DOHH2 (cell line): Measurements from ENCODE around the gene CDC42EP3.

Source experiments
- H3F3A ChIP-seq: fragments of 200-600 bp; sonication (generic), shearing (Covaris generic); 2 replicates; pipeline ENCODE4 v1.6.0; 2016; ENCODE audit warnings: antibody characterized with exemption, mild to moderate bottlenecking; ENCODE audit not compliant: control insufficient read depth, insufficient read depth
- H3K27ac ChIP-seq: fragments of 200-600 bp; sonication (generic); 2 replicates; pipeline ENCODE4 v1.5.1; 2014; ENCODE audit warnings: low read depth, mild to moderate bottlenecking, low read length, moderate library complexity
- H3K27me3 ChIP-seq: fragments of 200-600 bp; sonication (generic); 2 replicates; pipeline ENCODE4 v1.6.1; 2014; ENCODE audit warnings: mild to moderate bottlenecking, low read length, mixed read lengths; ENCODE audit not compliant: control insufficient read depth
- H3K36me3 ChIP-seq: fragments of 200-600 bp; sonication (generic); 2 replicates; pipeline ENCODE4 v1.6.1; 2014; ENCODE audit warnings: mild to moderate bottlenecking, low read length, moderate library complexity, mixed read lengths; ENCODE audit not compliant: control insufficient read depth
- H3K4me1 ChIP-seq: fragments of 200-600 bp; sonication (generic); 2 replicates; pipeline ENCODE4 v1.6.1; 2014; ENCODE audit warnings: mild to moderate bottlenecking, low read length, mixed read lengths; ENCODE audit not compliant: control insufficient read depth
- H3K4me2 ChIP-seq: fragments of 200-600 bp; sonication (generic); 2 replicates; pipeline ENCODE4 v1.6.0; 2014; ENCODE audit warnings: mild to moderate bottlenecking, low read length, moderate library complexity
- H3K4me3 ChIP-seq: fragments of 200-600 bp; sonication (generic); 2 replicates; pipeline ENCODE4 v1.5.1; 2014; ENCODE audit warnings: mild to moderate bottlenecking, low read length, mixed read lengths
- H3K79me2 ChIP-seq: fragments of 200-600 bp; sonication (generic); 2 replicates; pipeline ENCODE4 v1.6.1; 2014; ENCODE audit warnings: mild to moderate bottlenecking, low read length, mixed read lengths; ENCODE audit not compliant: control insufficient read depth
- H3K9me2 ChIP-seq: fragments of 200-600 bp; sonication (generic); replicated peaks from 2 replicates; pipeline ENCODE4 v1.6.1; 2014; ENCODE audit warnings: mild to moderate bottlenecking, low read length, mixed read lengths; ENCODE audit not compliant: control insufficient read depth
- H3K9me3 ChIP-seq: fragments of 200-600 bp; sonication (generic); 2 replicates; pipeline ENCODE4 v1.6.1; 2014; ENCODE audit warnings: antibody characterized with exemption, low read length, mixed read lengths; ENCODE audit not compliant: control insufficient read depth, insufficient read depth
- H4K20me1 ChIP-seq: fragments of 200-600 bp; sonication (generic); 2 replicates; pipeline ENCODE4 v1.6.0; 2014; ENCODE audit warnings: low read depth, mild to moderate bottlenecking, antibody characterized with exemption, low read length, moderate library complexity; ENCODE audit not compliant: control insufficient read depth, insufficient read depth
- EZH2phosphoT487 ChIP-seq: fragments of 200-600 bp; sonication (generic); IDR thresholded peaks from 2 replicates; pipeline ENCODE4 v1.6.1; 2017; ENCODE audit warnings: borderline replicate concordance, mild to moderate bottlenecking, antibody characterized with exemption, low read length, moderate library complexity, mixed read lengths
- TF ChIP-seq, protein P1 (sequence below): fragments of 200-600 bp; sonication (generic); IDR thresholded peaks from one replicate; pipeline ENCODE4 v1.5.1; 2014; ENCODE audit warnings: antibody characterized with exemption, mild to moderate bottlenecking, low read depth, low read length; ENCODE audit not compliant: poor library complexity, severe bottlenecking

The CDC42EP3 gene

GRCh38 chr2:37665604-37666362 is 5.7 kb downstream of the CDC42EP3 start:
- Histone ChIP-seq H3K9me3 (no peaks in the 10 kb centered on the region), H3K4me3 (no peak overlapping the region), H4K20me1 (no peaks in the 10 kb centered on the region), H3K4me1 (peaks cover 7% of the 10 kb centered on the region), H3K9me2 (no peaks in the 10 kb centered on the region), H3F3A (peaks cover 8% of the 10 kb centered on the region; the same call in 1 of the 2 replicates), H3K79me2 (no peaks in the 10 kb centered on the region), H3K27me3 (peaks cover 65% of the 10 kb centered on the region), H3K4me2 (no peak overlapping the region), H3K27ac (no peak overlapping the region), H3K36me3 (no peaks in the 10 kb centered on the region)
- no peak for TF ChIP-seq EZH2phosphoT487
- TF ChIP-seq, protein P1, sequence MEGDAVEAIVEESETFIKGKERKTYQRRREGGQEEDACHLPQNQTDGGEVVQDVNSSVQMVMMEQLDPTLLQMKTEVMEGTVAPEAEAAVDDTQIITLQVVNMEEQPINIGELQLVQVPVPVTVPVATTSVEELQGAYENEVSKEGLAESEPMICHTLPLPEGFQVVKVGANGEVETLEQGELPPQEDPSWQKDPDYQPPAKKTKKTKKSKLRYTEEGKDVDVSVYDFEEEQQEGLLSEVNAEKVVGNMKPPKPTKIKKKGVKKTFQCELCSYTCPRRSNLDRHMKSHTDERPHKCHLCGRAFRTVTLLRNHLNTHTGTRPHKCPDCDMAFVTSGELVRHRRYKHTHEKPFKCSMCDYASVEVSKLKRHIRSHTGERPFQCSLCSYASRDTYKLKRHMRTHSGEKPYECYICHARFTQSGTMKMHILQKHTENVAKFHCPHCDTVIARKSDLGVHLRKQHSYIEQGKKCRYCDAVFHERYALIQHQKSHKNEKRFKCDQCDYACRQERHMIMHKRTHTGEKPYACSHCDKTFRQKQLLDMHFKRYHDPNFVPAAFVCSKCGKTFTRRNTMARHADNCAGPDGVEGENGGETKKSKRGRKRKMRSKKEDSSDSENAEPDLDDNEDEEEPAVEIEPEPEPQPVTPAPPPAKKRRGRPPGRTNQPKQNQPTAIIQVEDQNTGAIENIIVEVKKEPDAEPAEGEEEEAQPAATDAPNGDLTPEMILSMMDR = no peak

DNA sequence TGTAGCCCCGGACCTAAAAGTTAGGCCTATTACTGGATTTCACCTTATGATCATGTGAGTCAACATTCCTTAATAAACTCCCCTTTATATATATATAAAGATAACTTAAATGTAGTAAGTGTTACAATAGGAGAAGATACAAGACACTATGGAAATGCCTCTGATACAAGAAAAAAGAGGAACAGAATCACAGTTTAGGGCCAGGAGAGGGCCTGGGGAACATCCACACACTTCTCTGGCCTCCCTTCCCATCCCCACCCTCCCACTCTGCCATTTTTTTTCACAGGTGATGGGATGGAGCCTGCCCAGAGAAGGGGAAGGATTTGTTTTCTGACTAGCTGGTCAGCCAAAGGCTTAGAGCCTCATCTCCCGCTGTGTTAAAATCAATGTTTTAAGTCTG is 6.4 kb downstream of the CDC42EP3 start:
- Histone ChIP-seq H3K27ac (no peak overlapping the region), H3K9me2 (no peaks in the 10 kb centered on the region), H3K9me3 (no peaks in the 10 kb centered on the region), H3F3A (peaks cover 2% of the 10 kb centered on the region; the same call in 1 of the 2 replicates), H3K4me3 (no peak overlapping the region), H4K20me1 (no peaks in the 10 kb centered on the region), H3K4me1 (0 out of 2 replicates have a peak, but pooled peaks cover under 1% of the 10 kb centered on the region), H3K4me2 (no peak overlapping the region), H3K79me2 (no peaks in the 10 kb centered on the region), H3K27me3 (peaks cover 64% of the 10 kb centered on the region), H3K36me3 (no peaks in the 10 kb centered on the region)
- TF ChIP-seq, protein P1 = no peak
- TF ChIP-seq EZH2phosphoT487 = no peak

DNA sequence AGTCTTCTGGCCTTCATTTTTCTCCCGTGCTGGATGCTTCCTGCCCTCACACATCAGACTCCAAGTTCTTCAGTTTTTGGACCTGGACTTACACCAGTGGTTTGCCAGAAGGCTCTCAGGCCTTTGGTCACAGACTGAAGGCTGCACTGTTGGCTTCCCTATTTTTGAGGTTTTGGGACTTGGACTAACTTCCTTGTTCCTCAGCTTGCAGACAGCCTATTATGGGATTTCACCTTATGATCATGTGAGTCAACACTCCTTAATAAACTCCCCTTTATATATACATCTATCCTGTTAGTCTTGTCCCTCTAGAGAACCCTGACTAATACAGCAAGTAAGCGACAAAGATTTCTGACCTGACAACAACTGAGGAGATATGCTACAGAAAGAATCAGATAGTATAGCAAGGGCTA is 7.2 kb downstream of the CDC42EP3 start:
- Histone ChIP-seq H3K4me2 (no peak overlapping the region), H3K4me3 (no peak overlapping the region), H4K20me1 (no peaks in the 10 kb centered on the region), H3K9me2 (no peaks in the 10 kb centered on the region), H3K36me3 (no peaks in the 10 kb centered on the region), H3K4me1 (no peaks in the 10 kb centered on the region), H3K27ac (no peak overlapping the region), H3K27me3 (peaks cover 64% of the 10 kb centered on the region), H3F3A (no peaks in the 10 kb centered on the region), H3K9me3 (no peaks in the 10 kb centered on the region), H3K79me2 (no peaks in the 10 kb centered on the region)
- TF ChIP-seq, protein P1 = no peak
- no peak for TF ChIP-seq EZH2phosphoT487
